Breast epithelium (tissue), 3 donors: Measurements from ENCODE around the gene MAN1B1.

Experiments used
- CTCF ChIP-seq, 3 donors: fragments of 450-650 bp; IDR thresholded peaks; one replicate each; pipeline ENCODE4 v1.5.1; 2016 to 2017; ENCODE audit warnings: antibody characterized with exemption in 3 of 3, mild to moderate bottlenecking in 3 of 3, moderate library complexity in 3 of 3
- POLR2A ChIP-seq: fragments of 450-650 bp; IDR thresholded peaks from one replicate; pipeline ENCODE4 v1.6.1; 2016; ENCODE audit warnings: antibody characterized with exemption, mild to moderate bottlenecking, moderate library complexity
- POLR2AphosphoS5 ChIP-seq, 3 donors: sonication (generic); formaldehyde crosslinking; IDR thresholded peaks; one replicate each; pipeline ENCODE4 v1.6.1; 2017; ENCODE audit warnings: antibody characterized with exemption in 3 of 3

GRCh38 chr9:137146527-137146918 is 59.7 kb downstream of the MAN1B1 start:
- TF ChIP-seq CTCF (IDR thresholded peaks at IDR 0.05) (no peak), POLR2A (no peak), POLR2AphosphoS5 (IDR thresholded peaks at IDR 0.05) (no peak)
